ENCODE results near the gene SLC5A12.
"Not testable (repeated sequence)": the region's sequence is repeated elsewhere in the genome, so short reads cannot be mapped to it uniquely, and the experiment has no call there.

Gene SLC5A12

DNA sequence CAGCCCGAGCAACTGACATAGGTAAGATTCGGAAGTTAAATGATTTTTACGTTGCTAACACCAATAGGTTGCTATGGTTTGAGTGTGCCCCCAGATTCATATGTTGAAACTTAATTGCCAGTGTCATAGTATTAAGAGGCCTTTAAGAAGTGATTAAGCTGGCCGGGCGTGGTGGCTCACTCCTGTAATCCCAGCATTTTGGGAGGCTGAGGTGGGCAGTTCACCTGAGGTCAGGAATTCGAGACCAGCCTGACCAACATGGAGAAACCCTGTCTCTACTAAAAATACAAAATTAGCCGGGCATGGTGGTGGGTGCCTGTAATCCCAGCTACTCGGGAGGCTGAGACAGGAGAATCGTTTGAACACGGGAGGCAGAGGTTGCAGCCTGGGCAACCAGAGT is 78.5 kb downstream of the SLC5A12 start:
- not testable (repeated sequence) for DNase-seq

DNA sequence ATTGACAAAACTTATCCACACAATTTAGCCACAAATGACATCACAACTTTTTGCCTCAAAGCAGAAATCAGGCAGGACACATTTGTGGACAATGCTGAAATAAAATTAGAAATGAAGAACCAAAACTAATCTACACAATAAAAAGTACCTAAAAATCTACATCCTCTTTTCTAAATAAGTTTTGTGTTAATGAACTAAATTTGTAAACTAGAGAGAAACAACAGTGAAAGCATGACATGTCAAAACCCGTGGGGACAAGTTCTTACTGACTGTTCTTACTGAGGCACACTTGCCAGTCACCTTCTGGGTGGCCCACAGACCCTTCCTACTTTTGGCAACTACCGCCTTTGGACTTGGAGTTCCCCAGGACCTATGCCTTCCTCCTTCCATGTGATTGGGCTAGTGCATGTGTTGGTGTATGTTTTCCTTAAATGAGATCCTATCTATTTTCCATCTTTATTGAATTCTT is 89.1 kb downstream of the SLC5A12 start:
- no peak for DNase-seq

DNA sequence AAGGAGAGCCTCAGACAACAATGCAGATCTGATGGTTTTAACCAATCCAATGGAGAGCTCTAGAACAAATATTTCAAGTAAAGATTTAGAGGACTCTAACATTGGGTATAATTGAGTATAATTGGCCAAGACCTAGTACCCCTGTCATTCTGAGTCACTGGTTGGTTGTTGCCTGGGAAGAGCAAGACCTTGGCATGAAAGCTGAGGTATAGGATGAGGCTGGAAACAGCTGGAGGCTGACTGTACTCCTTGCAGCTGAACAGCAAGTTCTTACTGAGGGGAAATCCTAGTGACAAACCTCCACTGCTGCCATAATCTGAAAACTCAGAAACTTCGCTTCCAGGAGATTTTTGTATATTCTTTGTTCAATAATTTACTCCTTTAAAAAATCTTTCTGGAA is 95.5 kb downstream of the SLC5A12 start:
- no peak for DNase-seq

DNA sequence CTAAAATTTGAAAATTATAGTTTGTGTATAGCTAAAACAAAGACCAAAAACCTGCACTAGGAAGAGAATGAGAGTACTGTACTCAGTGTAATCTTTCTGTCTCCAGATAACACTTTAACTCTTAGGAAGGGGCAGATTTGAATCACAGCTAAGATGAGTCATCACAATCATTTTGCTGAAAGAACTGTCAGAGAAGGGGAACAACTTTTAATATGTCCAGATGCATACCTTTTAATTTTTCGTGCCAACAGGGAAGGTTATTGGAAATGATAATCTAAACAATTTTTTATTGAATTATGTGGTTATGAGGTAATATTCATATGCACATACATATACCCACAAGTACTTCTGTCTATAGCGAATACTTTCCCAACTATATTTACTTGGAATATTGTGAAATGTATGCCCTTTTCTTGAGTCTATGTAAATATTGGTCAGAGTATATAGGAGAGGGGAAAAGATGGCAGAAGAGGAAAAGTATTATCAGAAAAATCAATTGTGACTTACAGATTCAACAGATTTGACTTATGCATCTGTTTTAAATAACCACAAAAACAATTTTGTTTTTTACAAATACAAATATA is 98.7 kb downstream of the SLC5A12 start:
- no peak for DNase-seq

- no peak for DNase-seq
Measured at GRCh38 chr11:26622181-26622580, 99.7 kb downstream of the SLC5A12 start.

GRCh38 chr11:26621132-26621531 is 100.7 kb downstream of the SLC5A12 start:
- DNase-seq, result no peak

DNA sequence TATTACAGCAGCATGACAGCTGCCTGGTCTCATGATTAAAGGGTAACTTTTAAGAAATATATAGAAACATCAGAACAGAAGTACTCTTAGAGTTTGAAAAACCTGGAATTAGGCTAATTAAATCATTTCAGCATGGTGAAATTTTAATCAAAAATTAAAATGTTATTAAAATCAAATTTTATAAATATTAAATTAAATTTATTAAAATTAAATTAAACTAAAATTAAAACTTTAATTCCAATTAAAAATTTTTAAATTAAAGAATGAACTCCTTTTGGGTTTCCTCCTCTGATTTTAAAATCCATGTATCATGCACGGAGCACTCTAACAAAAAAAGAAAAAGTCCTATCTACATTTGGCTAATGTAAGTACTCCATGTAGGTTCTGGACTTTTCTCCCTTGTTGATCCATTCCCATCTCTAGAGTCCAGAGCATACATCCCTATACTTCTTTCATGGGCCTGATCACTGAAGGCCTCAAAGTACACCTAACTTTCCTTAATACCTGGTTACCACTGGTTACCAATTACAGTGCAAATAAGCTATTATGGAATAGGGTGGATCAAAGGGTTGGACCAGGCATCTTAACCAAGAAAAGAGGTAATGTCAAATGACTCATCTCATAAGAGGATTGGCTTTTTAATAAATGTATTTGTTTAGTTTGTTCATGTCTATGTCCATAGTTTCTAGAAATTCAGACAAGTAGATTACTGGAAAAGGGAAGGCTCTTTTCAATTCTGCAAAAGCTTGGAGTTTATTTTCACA is 101.4 kb downstream of the SLC5A12 start:
- DNase-seq, result no peak

GRCh38 chr11:26618441-26618840 is 103.4 kb downstream of the SLC5A12 start:
- no peak for DNase-seq

All from midbrain (tissue), 1 donor.